ENCODE measurements around the gene FAM83B.

DNA sequence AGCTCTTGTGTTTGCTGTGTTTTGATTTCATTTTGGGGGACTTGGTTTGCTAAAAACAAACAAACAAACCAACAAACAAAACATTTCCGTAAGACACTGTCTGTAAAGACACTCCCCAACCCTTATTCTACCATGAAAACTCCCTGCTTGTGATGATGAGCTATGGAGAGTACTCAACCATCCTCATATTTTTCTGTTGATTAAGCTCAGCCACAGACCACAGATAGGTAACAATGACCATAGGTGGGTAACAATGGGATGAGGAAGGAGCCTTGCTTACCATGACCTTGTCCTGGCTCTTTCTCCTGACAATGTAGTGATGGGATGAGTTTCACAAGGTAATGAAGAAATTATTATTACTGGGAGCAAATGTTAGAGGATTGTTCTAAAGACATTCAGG lies 11.4 kb upstream of the FAM83B start:
- TF ChIP-seq CTCF (IDR thresholded peaks at IDR 0.05; ENCODE audit: insufficient read depth, low read length, poor library complexity, severe bottlenecking) (no peak), EZH2phosphoT487 (conservative IDR thresholded peaks at IDR 0.05; ENCODE audit: low read length) (no peak)

All from SU-DHL-6 (cell line).